Pancreas (tissue), 10 donors: ENCODE measurements around the gene ZNF397. TPM values are rescaled to one million over a fixed set of nuclear protein-coding genes. Genes with fewer than 3 reads are reported as not detected.

ENCODE experiments used
- ATAC-seq, 4 donors: fragments of 200-7000 bp; cut with Tn5 transposase; one replicate each; pipeline versions ENCODE4 v1.8.0 to v1.9.1; 2020; ENCODE audit warnings: mild to moderate bottlenecking in 4 of 4, moderate library complexity in 4 of 4
- DNase-seq, 6 donors: peaks; one replicate each; pipeline ENCODE4 v3.0.0-alpha.2; 2020
- FAIRE-seq: peaks from 2 replicates; lab custom pipeline; 2012; peaks lifted over from hg19 to GRCh38; lab: Jason Lieb, UNC
- H3K27ac ChIP-seq, 4 donors: fragments of 200-600 bp; sonication (generic); 1 replicate in 3 of 4; 2 replicates in 1 of 4; pipeline versions ENCODE4 v1.5.0 to v1.8.0; 2020
- H3K27me3 ChIP-seq, 4 donors: fragments of 200-600 bp; one replicate each; pipeline ENCODE4 v1.8.0; 2021
- H3K36me3 ChIP-seq, 3 donors: fragments of 200-600 bp; sonication (generic) in 1 of 3; one replicate each; pipeline versions ENCODE4 v1.5.0 to v1.8.0; 2020 to 2021
- H3K4me1 ChIP-seq, 3 donors: fragments of 200-600 bp; one replicate each; pipeline ENCODE4 v1.8.0; 2021
- H3K4me3 ChIP-seq, 4 donors: fragments of 200-600 bp; sonication (generic) in 2 of 4; one replicate each; pipeline versions ENCODE4 v1.5.0 to v1.8.0; 2020 to 2021
- H3K9me3 ChIP-seq, 4 donors: fragments of 200-600 bp; one replicate each; pipeline ENCODE4 v1.8.0; 2021
- CTCF ChIP-seq, 4 donors: fragments of 200-600 bp; sonication (generic) in 3 of 4; IDR thresholded peaks; one replicate each; pipeline versions ENCODE4 v1.5.0 to v1.8.0; 2021; ENCODE audit warnings: antibody characterized with exemption in 4 of 4
- WGBS, 2 donors: extraction: QIAGEN DNeasy Blood & Tissue Kit; methylation state at CpG; one replicate each; pipeline ENCODE4 v1.1.7; 2013; 5-methylcytosine and 5-hydroxymethylcytosine counted together
- intact Hi-C, 3 donors: fragments of 100-400 bp; cut with DNase I; formaldehyde crosslinking; loops; one replicate each; pipeline versions ENCODE4 v1.11.1 to v1.14.2; 2022
- polyA plus RNA-seq, 2 donors: library from polyadenylated mRNA; stranded (reverse); fragments of 200-250 nt; gene quantifications; one replicate each; pipeline ENCODE4 v1.2.3, GENCODE V29; 2013
- total RNA-seq, 6 donors: library from RNA; stranded (reverse); fragmentation: NEBNext Ultra II Directional in 4 of 6; extraction: Animal tissue kit (Norgen Biotek cat#: 25700) in 4 of 6; gene quantifications; one replicate each; pipeline versions ENCODE4 v1.2.1 to v1.2.4, GENCODE V29; 2021 to 2023
- donor health status: healthy with polysubstance abuse.
- donor health status: DM: no; HTN: no; CAD: no; lungs with moderate emphysema.
- donor health status: DM: no; HTN: no; CAD: no.
- donor health status: control.
- donor health status: control.
- donor health status: Bipolar disorder and iron deficiency.
- donor health status: DM: yes; HTN: yes; CAD: no.
- donor health status: DM: no; HTN: no; CAD: no.
- donor health status: DM: no; HTN: no; CAD: no.
- donor health status: DM: yes; HTN: yes; CAD: no.

Gene ZNF397
- total and polyA plus RNA-seq, 8 donors, result 8.5 to 16.3 (median 9.4) TPM

- no peak for TF ChIP-seq CTCF (IDR thresholded peaks at IDR 0.05)
- 71 to 73% methylated on average over 6 of the region's 6 CpGs for WGBS, 2 donors
- FAIRE-seq (no peak), ATAC-seq (no peak), DNase-seq (no peak)
- Histone ChIP-seq H3K27me3 (no peaks in the 10 kb centered on the region), H3K27ac (no peak overlapping the region), H3K36me3 (no peaks in the 10 kb centered on the region), H3K4me1 (no peaks in the 10 kb centered on the region), H3K4me3 (no peak overlapping the region), H3K9me3 (no peaks in the 10 kb centered on the region)
- intact Hi-C loops, result no loop called here
Measured at GRCh38 chr18:35220424-35220823, 20.4 kb upstream of the ZNF397 start.

GRCh38 chr18:35223797-35224196 lies 17.0 kb upstream of the ZNF397 start:
- intact Hi-C loops, result no loop called here
- no peak for TF ChIP-seq CTCF (IDR thresholded peaks at IDR 0.05)
- Histone ChIP-seq H3K9me3 (no peaks in the 10 kb centered on the region), H3K27ac (no peak overlapping the region), H3K4me3 (no peak overlapping the region), H3K27me3 (no peaks in the 10 kb centered on the region), H3K36me3 (no peaks in the 10 kb centered on the region), H3K4me1 (no peaks in the 10 kb centered on the region)
- no peak for ATAC-seq
- no peak for DNase-seq
- WGBS, 2 donors, result 73 to 84% methylated on average over 3 of the region's 3 CpGs
- FAIRE-seq, result no peak

- H3K27ac ChIP-seq, result no peak overlapping the region
- no peak for FAIRE-seq
- WGBS, 2 donors, result 55 to 73% methylated on average over 1 of the region's 1 CpG
- no peaks in the 10 kb centered on the region for H3K9me3 ChIP-seq
- no peaks in the 10 kb centered on the region for H3K4me1 ChIP-seq
- no peak for ATAC-seq
- TF ChIP-seq CTCF (IDR thresholded peaks at IDR 0.05), result no peak
- DNase-seq, result no peak
- intact Hi-C loops, result loop anchor here in 1 of 3 donors (5.0 kb wide), 1 partner anchor 125 kb away; no protein-coding TSS in a partner anchor
- H3K4me3 ChIP-seq, result no peak overlapping the region
- H3K27me3 ChIP-seq, result no peaks in the 10 kb centered on the region
- no peaks in the 10 kb centered on the region for H3K36me3 ChIP-seq
Measured at GRCh38 chr18:35227254-35227653, 13.6 kb upstream of the ZNF397 start.

GRCh38 chr18:35231052-35231451 lies 9.8 kb upstream of the ZNF397 start:
- Histone ChIP-seq H3K4me1 (no peaks in the 10 kb centered on the region), H3K36me3 (no peaks in the 10 kb centered on the region), H3K4me3 (peak overlapping the region in 1 of 4 donors; percentile 22), H3K27ac (no peak overlapping the region), H3K27me3 (no peaks in the 10 kb centered on the region), H3K9me3 (no peaks in the 10 kb centered on the region)
- FAIRE-seq (peak; percentile 95), DNase-seq (peak; percentile 68 to 86 (median 78)), ATAC-seq (peak; percentile 89 to 100 (median 98))
- 0 to 1% methylated on average over 6 of the region's 6 CpGs for WGBS, 2 donors
- peak; percentile 87 to 96 (median 92) for TF ChIP-seq CTCF (IDR thresholded peaks at IDR 0.05)
- intact Hi-C loops, result loop anchor here in 2 of 3 donors (5.0 to 10.0 kb wide), 2 partner anchors 121 to 124 kb away; no protein-coding TSS in a partner anchor

GRCh38 chr18:35236571-35237363 lies 4.1 kb upstream of the ZNF397 start:
- WGBS, 2 donors, result 81 to 91% methylated on average over 1 of the region's 1 CpG
- DNase-seq (no peak), FAIRE-seq (no peak), ATAC-seq (no peak)
- no peak overlapping the region for H3K4me3 ChIP-seq
- peaks cover 2 to 3% (median 3%) of the 10 kb centered on the region in 3 donors for H3K4me1 ChIP-seq
- no peaks in the 10 kb centered on the region for H3K27me3 ChIP-seq
- no peaks in the 10 kb centered on the region for H3K36me3 ChIP-seq
- no peak for TF ChIP-seq CTCF (IDR thresholded peaks at IDR 0.05)
- H3K9me3 ChIP-seq, result no peaks in the 10 kb centered on the region
- intact Hi-C loops, result loop anchor here in 1 of 3 donors (10.0 kb wide), 1 partner anchor 118 kb away; no protein-coding TSS in a partner anchor
- no peak overlapping the region for H3K27ac ChIP-seq
